ENCODE data around the gene CHCHD2. TPM values are rescaled to one million over a fixed set of nuclear protein-coding genes. Genes with fewer than 3 reads are reported as not detected.
"Not testable (repeated sequence)": the region's sequence is repeated elsewhere in the genome, so short reads cannot be mapped to it uniquely, and the experiment has no call there.

The CHCHD2 gene
- total RNA-seq, 2 experiments from 2014 or later: 537 to 693 TPM

- peaks cover 4% of the 10 kb centered on the region for H3K9me3 Mint-ChIP-seq (ENCODE audit: low read depth)
- peak; percentile 35 for ATAC-seq
- peaks cover 34% of the 10 kb centered on the region for H3K4me1 Mint-ChIP-seq
- H3K4me3 Mint-ChIP-seq: peak overlapping the region; percentile 90
- peaks cover 50% of the 10 kb centered on the region for H3K36me3 Mint-ChIP-seq (ENCODE audit: low read depth)
- peak overlapping the region; percentile 99 for H3K27ac Mint-ChIP-seq
- ChIA-PET POLR2A (interaction anchor here (0.6 to 0.9 kb wide), 3 partner anchors 11 to 572 kb away, joined by 3 read pairs; partner anchors contain the start of gene PSPH), CTCF (interaction anchor here (1.0 to 1.5 kb wide), 4 partner anchors 31 to 140 kb away, joined by 3 to 6 read pairs (median 4); partner anchors contain the start of gene SUMF2)
- peak; percentile 56 for DNase-seq
- no peaks in the 10 kb centered on the region for H3K27me3 Mint-ChIP-seq
- intact Hi-C loops (cut with DNase I, micrococcal nuclease): loop anchor here in 1 of 2 experiments (5.0 kb wide), 2 partner anchors 153 to 218 kb away; partner anchors contain the start of genes MRPS17 and ZNF713
Measured at GRCh38 chr7:56105508-56105907, 768 bp downstream of the CHCHD2 start.

DNA sequence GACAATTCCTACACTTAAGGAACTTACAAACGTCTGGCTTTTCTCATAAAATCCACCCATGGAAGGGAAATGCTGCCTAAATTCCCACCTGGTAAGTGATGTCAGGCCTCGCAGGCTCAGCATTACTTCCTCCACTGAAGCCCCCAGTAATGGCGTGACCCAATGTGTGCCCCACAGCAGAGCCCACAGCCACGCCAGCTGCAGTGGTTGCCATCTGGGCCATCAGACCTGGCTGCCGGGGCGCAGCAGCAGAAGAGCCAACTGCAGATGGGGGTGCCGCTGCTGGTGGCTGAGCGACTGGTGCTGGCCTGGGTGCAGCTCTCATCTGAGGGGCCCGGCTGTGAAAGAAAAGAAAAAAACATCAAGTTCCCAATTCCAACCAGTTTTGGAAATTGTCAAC lies 2.1 kb downstream of the CHCHD2 start:
- H3K9me3 Mint-ChIP-seq (ENCODE audit: low read depth); H3K27ac Mint-ChIP-seq; DNase-seq; H3K27me3 Mint-ChIP-seq; ATAC-seq; intact Hi-C loops (cut with DNase I, micrococcal nuclease): not testable (repeated sequence)
- POLR2A ChIA-PET: interaction anchor here (1.1 kb wide), 1 partner anchor 25 kb away, joined by 3 read pairs; no protein-coding TSS in a partner anchor
- Mint-ChIP-seq H3K4me1 (peaks cover 32% of the 10 kb centered on the region), H3K36me3 (ENCODE audit: low read depth) (peaks cover 55% of the 10 kb centered on the region), H3K4me3 (peak overlapping the region; percentile 90)
- CTCF ChIA-PET: interaction anchor here (0.6 kb wide), 1 partner anchor 20 kb away, joined by 3 read pairs; no protein-coding TSS in a partner anchor

GRCh38 chr7:56099653-56100052 lies 6.6 kb downstream of the CHCHD2 start:
- intact Hi-C loops (cut with DNase I, micrococcal nuclease): no loop called here
- H3K4me1 Mint-ChIP-seq: peaks cover 8% of the 10 kb centered on the region

GRCh38 chr7:56098187-56099008 lies 7.9 kb downstream of the CHCHD2 start:
- H3K4me3 Mint-ChIP-seq; H3K27ac Mint-ChIP-seq; DNase-seq; CTCF ChIA-PET; ATAC-seq; H3K9me3 Mint-ChIP-seq (ENCODE audit: low read depth); intact Hi-C loops (cut with DNase I, micrococcal nuclease); H3K27me3 Mint-ChIP-seq; H3K4me1 Mint-ChIP-seq: not testable (repeated sequence)
- POLR2A ChIA-PET: interaction anchor here (0.5 to 0.7 kb wide), 5 partner anchors 31 to 851 kb away, joined by 3 to 6 read pairs (median 4); no protein-coding TSS in a partner anchor
- H3K36me3 Mint-ChIP-seq (ENCODE audit: low read depth): peaks cover 34% of the 10 kb centered on the region

More at GRCh38 chr7:56099653-56100052, 6.6 kb downstream of the CHCHD2 start:
- no peak overlapping the region for H3K4me3 Mint-ChIP-seq
- H3K27ac Mint-ChIP-seq: no peak overlapping the region
- no peaks in the 10 kb centered on the region for H3K9me3 Mint-ChIP-seq (ENCODE audit: low read depth)
- POLR2A ChIA-PET: no interaction called here
- H3K36me3 Mint-ChIP-seq (ENCODE audit: low read depth): peaks cover 41% of the 10 kb centered on the region
- DNase-seq (no peak), ATAC-seq (no peak)
- CTCF ChIA-PET: no interaction called here
- no peaks in the 10 kb centered on the region for H3K27me3 Mint-ChIP-seq

GRCh38 chr7:56097700-56098099 lies 8.6 kb downstream of the CHCHD2 start:
- no peak for DNase-seq
- Mint-ChIP-seq H3K4me1 (no peaks in the 10 kb centered on the region), H3K27ac (no peak overlapping the region), H3K4me3 (no peak overlapping the region), H3K9me3 (ENCODE audit: low read depth) (no peaks in the 10 kb centered on the region), H3K36me3 (ENCODE audit: low read depth) (peaks cover 31% of the 10 kb centered on the region), H3K27me3 (no peaks in the 10 kb centered on the region)
- CTCF ChIA-PET: no interaction called here
- POLR2A ChIA-PET: interaction anchor here (0.6 kb wide), 2 partner anchors 777 to 850 kb away, joined by 4 to 6 read pairs; no protein-coding TSS in a partner anchor
- ATAC-seq: no peak
- intact Hi-C loops (cut with DNase I, micrococcal nuclease): no loop called here

DNA sequence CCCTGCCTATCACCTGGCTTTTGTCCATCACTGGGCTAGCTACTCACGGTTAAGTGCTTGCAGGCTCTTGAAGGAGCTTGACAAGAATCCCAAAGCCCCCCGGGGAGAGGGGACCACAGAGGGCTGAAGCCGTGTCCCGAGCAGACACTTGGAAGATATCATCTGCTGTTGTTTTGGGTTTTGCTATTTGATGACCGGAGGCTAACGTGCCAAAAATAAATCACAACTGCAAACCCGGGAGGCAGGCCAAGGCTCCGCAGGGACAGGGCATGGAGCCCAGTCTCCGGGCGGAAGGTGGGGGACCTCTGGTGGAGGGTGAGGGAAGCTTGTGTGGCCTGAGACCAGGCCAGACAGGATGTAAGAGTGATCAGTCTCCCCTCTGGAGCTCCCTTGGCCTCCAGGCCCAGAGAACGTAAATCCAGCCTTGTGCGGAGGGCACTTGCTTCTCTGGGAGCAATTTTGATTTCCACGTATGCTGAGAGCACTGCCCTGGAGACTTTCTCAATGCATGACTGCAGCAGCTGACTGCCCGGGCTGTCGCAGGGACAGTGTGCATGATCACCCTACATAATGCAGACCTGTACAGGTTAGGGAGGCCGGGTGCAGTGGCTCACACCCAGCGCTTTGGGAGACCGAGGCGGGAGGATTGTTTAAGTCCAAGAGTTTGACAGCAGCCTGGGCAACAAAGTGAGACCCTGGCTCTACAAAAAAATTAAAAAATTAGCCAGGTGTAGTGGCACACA lies 13.3 kb downstream of the CHCHD2 start, which contains the start of gene PHKG1:
Gene PHKG1 (minus strand): TSS at position 164 of the 743 bp plus-strand sequence. CDS start 4,011 bp downstream, outside the sequence.
- intact Hi-C loops (cut with DNase I, micrococcal nuclease): no loop called here
- Mint-ChIP-seq H3K27ac (no peak within 1 kb of the TSS), H3K4me3 (no peak within 1 kb of the TSS), H3K4me1 (no peaks in the 10 kb centered on the region), H3K27me3 (no peaks in the 10 kb centered on the region), H3K36me3 (ENCODE audit: low read depth) (peaks cover 11% of the 10 kb centered on the region), H3K9me3 (ENCODE audit: low read depth) (no peaks in the 10 kb centered on the region)
- CTCF ChIA-PET: no interaction called here
- DNase-seq (no peak), ATAC-seq (no peak)
- POLR2A ChIA-PET: interaction anchor here (0.5 kb wide), 1 partner anchor 8 kb away, joined by 3 read pairs; no protein-coding TSS in a partner anchor

- intact Hi-C loops (cut with DNase I, micrococcal nuclease); H3K27ac Mint-ChIP-seq; CTCF ChIA-PET; H3K9me3 Mint-ChIP-seq (ENCODE audit: low read depth); H3K4me1 Mint-ChIP-seq; H3K27me3 Mint-ChIP-seq; H3K36me3 Mint-ChIP-seq (ENCODE audit: low read depth); DNase-seq; ATAC-seq; H3K4me3 Mint-ChIP-seq; POLR2A ChIA-PET: not testable (repeated sequence)
Measured at GRCh38 chr7:56092388-56092787, 13.9 kb downstream of the CHCHD2 start.

DNA sequence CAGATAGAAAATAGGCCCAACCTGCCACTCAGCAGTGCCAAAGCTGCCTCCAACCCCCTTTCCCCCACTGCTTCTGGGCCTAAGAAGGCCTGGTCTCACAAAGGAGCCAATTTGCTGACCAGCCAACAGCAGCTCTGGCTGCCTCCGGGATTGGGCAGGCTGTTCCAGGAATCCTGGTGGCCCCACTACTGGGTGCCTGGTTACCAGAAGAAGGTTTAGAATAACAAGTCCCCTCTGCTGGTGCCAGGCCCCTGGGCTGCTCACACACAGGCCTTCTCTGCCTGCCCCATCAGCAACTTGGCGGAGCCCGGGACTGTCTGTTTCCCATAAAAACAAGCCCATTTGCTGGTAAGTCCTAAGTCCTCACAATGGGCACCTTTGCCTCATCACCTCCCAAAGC lies 14.7 kb downstream of the CHCHD2 start:
- no peak for DNase-seq
- intact Hi-C loops (cut with DNase I, micrococcal nuclease): no loop called here
- POLR2A ChIA-PET: no interaction called here
- no peak for ATAC-seq
- no peak overlapping the region for H3K4me3 Mint-ChIP-seq
- H3K36me3 Mint-ChIP-seq (ENCODE audit: low read depth): peaks cover 10% of the 10 kb centered on the region
- CTCF ChIA-PET: interaction anchor here (0.8 kb wide), 1 partner anchor 17 kb away, joined by 3 read pairs; no protein-coding TSS in a partner anchor
- H3K9me3 Mint-ChIP-seq (ENCODE audit: low read depth): no peaks in the 10 kb centered on the region
- H3K27ac Mint-ChIP-seq: no peak overlapping the region
- H3K4me1 Mint-ChIP-seq: no peaks in the 10 kb centered on the region
- no peaks in the 10 kb centered on the region for H3K27me3 Mint-ChIP-seq

DNA sequence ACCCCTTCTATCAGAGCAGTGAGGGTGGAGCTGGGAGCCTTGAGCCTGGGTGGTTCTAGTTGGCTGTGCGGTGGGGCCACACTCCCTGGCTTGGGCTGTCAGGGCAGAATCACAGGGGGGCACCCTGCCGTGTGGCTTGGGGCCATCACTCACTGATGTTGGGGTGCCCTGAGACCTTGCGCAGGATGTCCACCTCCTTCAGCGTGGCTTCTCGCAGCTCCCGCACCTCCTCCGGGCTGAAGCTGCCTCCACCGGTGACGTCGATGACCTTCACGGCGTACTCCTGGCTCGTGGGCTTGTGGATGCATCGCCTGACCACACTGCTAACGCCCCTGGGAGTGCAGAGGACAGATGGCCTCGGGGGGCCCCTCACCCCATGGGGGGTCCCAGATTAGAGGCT lies 18.8 kb downstream of the CHCHD2 start:
- ChIA-PET POLR2A (no interaction called here), CTCF (no interaction called here)
- no peak overlapping the region for H3K27ac Mint-ChIP-seq

GRCh38 chr7:56086761-56087160 lies 19.5 kb downstream of the CHCHD2 start:
- ChIA-PET POLR2A (no interaction called here), CTCF (interaction anchor here (0.6 kb wide), 1 partner anchor 60 kb away, joined by 4 read pairs; no protein-coding TSS in a partner anchor)
- H3K4me3 Mint-ChIP-seq: no peak overlapping the region
- H3K9me3 Mint-ChIP-seq (ENCODE audit: low read depth): no peaks in the 10 kb centered on the region
- no peaks in the 10 kb centered on the region for H3K4me1 Mint-ChIP-seq
- no peak for ATAC-seq
- DNase-seq: no peak
- intact Hi-C loops (cut with DNase I, micrococcal nuclease): no loop called here
- peaks cover 15% of the 10 kb centered on the region for H3K36me3 Mint-ChIP-seq (ENCODE audit: low read depth)
- H3K27me3 Mint-ChIP-seq: no peaks in the 10 kb centered on the region
- no peak overlapping the region for H3K27ac Mint-ChIP-seq

More for the DNA sequence above, 18.8 kb downstream of the CHCHD2 start:
- no peaks in the 10 kb centered on the region for H3K9me3 Mint-ChIP-seq (ENCODE audit: low read depth)
- no peak for ATAC-seq
- intact Hi-C loops (cut with DNase I, micrococcal nuclease): no loop called here
- H3K27me3 Mint-ChIP-seq: no peaks in the 10 kb centered on the region
- H3K4me1 Mint-ChIP-seq: no peaks in the 10 kb centered on the region
- DNase-seq: no peak
- H3K4me3 Mint-ChIP-seq: no peak overlapping the region
- peaks cover 13% of the 10 kb centered on the region for H3K36me3 Mint-ChIP-seq (ENCODE audit: low read depth)

- ATAC-seq: no peak
- no peaks in the 10 kb centered on the region for H3K4me1 Mint-ChIP-seq
- CTCF ChIA-PET: interaction anchor here (0.6 to 1.3 kb wide), 2 partner anchors 9 to 21 kb away, joined by 3 to 4 read pairs; no protein-coding TSS in a partner anchor
- intact Hi-C loops (cut with DNase I, micrococcal nuclease): no loop called here
- H3K4me3 Mint-ChIP-seq: no peak overlapping the region
- POLR2A ChIA-PET: no interaction called here
- H3K27me3 Mint-ChIP-seq: no peaks in the 10 kb centered on the region
- peaks cover 26% of the 10 kb centered on the region for H3K36me3 Mint-ChIP-seq (ENCODE audit: low read depth)
- no peak overlapping the region for H3K27ac Mint-ChIP-seq
- DNase-seq: no peak
- H3K9me3 Mint-ChIP-seq (ENCODE audit: low read depth): no peaks in the 10 kb centered on the region
Measured at GRCh38 chr7:56083150-56083785, 23.0 kb downstream of the CHCHD2 start.
